SK-N-SH treated with all-trans-retinoic acid at 6 μM for 48 hours (cell line): ENCODE data around the gene IMMP2L.

Experiments used
- ATAC-seq: fragments of 200-7000 bp; cut with Tn5 transposase; 3 replicates; pipeline ENCODE4 v1.9.1; 2020; ENCODE audit warnings: mild to moderate bottlenecking, moderate library complexity
- ARNTL ChIP-seq: fragments of 450-650 bp; formaldehyde crosslinking; IDR thresholded peaks from 2 replicates; pipeline ENCODE4 v1.5.0; 2020; ENCODE audit warnings: low read depth, mild to moderate bottlenecking, moderate library complexity, borderline replicate concordance
- BACH2 ChIP-seq: fragments of 250-450 bp; sonication (Bioruptor Pico); IDR thresholded peaks from 2 replicates; pipeline ENCODE4 v1.9.0; 2021; ENCODE audit warnings: mild to moderate bottlenecking, borderline replicate concordance
- CSDC2 ChIP-seq: fragments of 250-450 bp; sonication (Bioruptor Pico); IDR thresholded peaks from 2 replicates; pipeline ENCODE4 v1.5.0; 2020; ENCODE audit warnings: mild to moderate bottlenecking, moderate library complexity
- GLIS3 ChIP-seq: fragments of 250-450 bp; sonication (Bioruptor Pico); IDR thresholded peaks from 2 replicates; pipeline ENCODE4 v1.5.0; 2020; ENCODE audit warnings: mild to moderate bottlenecking, moderate library complexity
- ISL1 ChIP-seq: fragments of 250-450 bp; sonication (Bioruptor Pico); IDR thresholded peaks from 2 replicates; pipeline ENCODE4 v2.1.2; 2022; ENCODE audit warnings: mild to moderate bottlenecking, moderate library complexity
- OSR1 ChIP-seq: fragments of 250-450 bp; sonication (Bioruptor Pico); IDR thresholded peaks from 2 replicates; pipeline ENCODE4 v1.8.0; 2022; ENCODE audit warnings: moderate library complexity, mild to moderate bottlenecking, inconsistent platforms
- PPARA ChIP-seq: fragments of 250-450 bp; sonication (Bioruptor Pico); IDR thresholded peaks from 2 replicates; pipeline ENCODE4 v1.5.0; 2020; ENCODE audit warnings: mild to moderate bottlenecking, borderline replicate concordance
- RARB ChIP-seq: fragments of 250-450 bp; sonication (Bioruptor Pico); IDR thresholded peaks from 2 replicates; pipeline ENCODE4 v1.8.0; 2021; ENCODE audit warnings: mild to moderate bottlenecking, moderate library complexity
- SNAI2 ChIP-seq: fragments of 250-450 bp; sonication (Bioruptor Pico); IDR thresholded peaks from 2 replicates; pipeline ENCODE4 v1.5.0; 2020; ENCODE audit warnings: mild to moderate bottlenecking, moderate library complexity
- TCF4 ChIP-seq: fragments of 250-450 bp; sonication (Bioruptor Pico); IDR thresholded peaks from 2 replicates; pipeline ENCODE4 v1.8.0; 2021; ENCODE audit warnings: mild to moderate bottlenecking, moderate library complexity, borderline replicate concordance
- TOX ChIP-seq: fragments of 250-450 bp; sonication (Bioruptor Pico); IDR thresholded peaks from 2 replicates; pipeline ENCODE4 v1.8.0; 2021; ENCODE audit warnings: mild to moderate bottlenecking, moderate library complexity, borderline replicate concordance
- ZC3H10 ChIP-seq: fragments of 250-450 bp; sonication (Bioruptor Pico); IDR thresholded peaks from 2 replicates; pipeline ENCODE4 v1.5.1; 2021; ENCODE audit warnings: mild to moderate bottlenecking, moderate library complexity
- ZFP3 ChIP-seq: fragments of 250-450 bp; sonication (Bioruptor Pico); IDR thresholded peaks from 2 replicates; pipeline ENCODE4 v1.5.0; 2020; ENCODE audit warnings: mild to moderate bottlenecking, moderate library complexity
- ZFP30 ChIP-seq: fragments of 450-650 bp; formaldehyde crosslinking; IDR thresholded peaks from 2 replicates; pipeline ENCODE4 v1.5.0; 2022; ENCODE audit warnings: mild to moderate bottlenecking, moderate library complexity
- ZNF565 ChIP-seq: fragments of 450-650 bp; formaldehyde crosslinking; conservative IDR thresholded peaks from 2 replicates; pipeline ENCODE4 v1.5.0; 2020; ENCODE audit warnings: low read depth, mild to moderate bottlenecking, moderate library complexity
- ZNF70 ChIP-seq: fragments of 450-650 bp; formaldehyde crosslinking; IDR thresholded peaks from 2 replicates; pipeline ENCODE4 v1.5.0; 2020; ENCODE audit warnings: mild to moderate bottlenecking, moderate library complexity
- ZNF8 ChIP-seq: fragments of 450-650 bp; formaldehyde crosslinking; IDR thresholded peaks from 2 replicates; pipeline ENCODE4 v1.5.0; 2020; ENCODE audit warnings: mild to moderate bottlenecking, moderate library complexity
- TF ChIP-seq, protein P1 (sequence below): fragments of 250-450 bp; sonication (Bioruptor Pico); IDR thresholded peaks from 2 replicates; pipeline ENCODE4 v1.8.0; 2020; ENCODE audit warnings: mild to moderate bottlenecking, moderate library complexity, borderline replicate concordance
- TF ChIP-seq, protein P2 (sequence below): fragments of 250-450 bp; sonication (Bioruptor Pico); IDR thresholded peaks from 2 replicates; pipeline ENCODE4 v1.5.1; 2020; ENCODE audit warnings: low read depth, mild to moderate bottlenecking, moderate library complexity
- TF ChIP-seq, protein P3 (sequence below): fragments of 250-450 bp; sonication (Bioruptor Pico); IDR thresholded peaks from 2 replicates; pipeline ENCODE4 v1.5.0; 2020; ENCODE audit warnings: mild to moderate bottlenecking, moderate library complexity
- TF ChIP-seq, protein P4 (sequence below): fragments of 250-450 bp; sonication (Bioruptor Pico); IDR thresholded peaks from 2 replicates; pipeline ENCODE4 v1.8.0; 2021; ENCODE audit warnings: low read depth, mild to moderate bottlenecking, moderate library complexity, borderline replicate concordance
- TF ChIP-seq, protein P5 (sequence below): fragments of 250-450 bp; sonication (Bioruptor Pico); IDR thresholded peaks from 2 replicates; pipeline ENCODE4 v1.5.1; 2021; ENCODE audit warnings: mild to moderate bottlenecking, moderate library complexity

Gene IMMP2L

DNA sequence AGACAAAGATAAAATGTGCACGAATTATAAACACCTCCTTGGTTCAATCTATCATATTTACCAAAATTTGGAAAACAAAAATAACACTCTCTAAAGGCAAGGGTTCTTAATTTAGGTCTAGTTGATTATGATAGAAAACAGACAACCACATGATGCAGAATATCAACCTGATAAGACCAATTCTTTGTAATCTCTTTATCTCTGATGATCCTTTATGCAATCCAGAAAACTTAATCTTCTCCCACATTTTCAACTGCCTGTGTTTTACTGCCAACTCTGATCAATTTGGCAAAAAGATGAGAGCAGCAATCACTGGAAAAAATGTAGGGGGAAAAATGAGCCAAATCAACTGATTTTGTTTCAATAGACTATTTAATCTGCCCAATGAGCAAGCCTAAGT, 322.9 kb downstream of the IMMP2L start:
- peak; percentile 47 for ATAC-seq
- peak; percentile 73 for TF ChIP-seq ISL1 (CRISPR knock-in tag)
- no peak for TF ChIP-seq RARB (CRISPR knock-in tag)
- TF ChIP-seq SNAI2 = no peak
- TF ChIP-seq TCF4 (CRISPR knock-in tag) = peak; percentile 91

DNA sequence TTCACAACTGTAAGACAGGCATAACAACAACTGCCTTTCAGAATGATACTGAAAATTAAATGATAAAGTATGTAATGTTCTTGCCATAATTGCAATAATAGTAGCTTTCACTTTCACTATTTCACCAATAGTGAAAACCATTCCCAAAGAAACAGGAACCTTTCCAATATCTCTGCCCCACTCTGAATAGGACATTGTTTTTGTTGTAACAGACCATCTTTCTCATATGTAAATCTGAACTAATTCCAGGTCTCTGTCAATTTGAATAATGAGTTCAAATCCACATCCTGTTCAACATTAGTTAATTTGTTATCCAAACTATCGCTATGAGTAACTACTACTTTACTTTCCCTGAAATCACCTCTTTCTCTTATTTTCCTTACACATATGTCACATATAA, 323.4 kb downstream of the IMMP2L start:
- ATAC-seq = peak; percentile 64

DNA sequence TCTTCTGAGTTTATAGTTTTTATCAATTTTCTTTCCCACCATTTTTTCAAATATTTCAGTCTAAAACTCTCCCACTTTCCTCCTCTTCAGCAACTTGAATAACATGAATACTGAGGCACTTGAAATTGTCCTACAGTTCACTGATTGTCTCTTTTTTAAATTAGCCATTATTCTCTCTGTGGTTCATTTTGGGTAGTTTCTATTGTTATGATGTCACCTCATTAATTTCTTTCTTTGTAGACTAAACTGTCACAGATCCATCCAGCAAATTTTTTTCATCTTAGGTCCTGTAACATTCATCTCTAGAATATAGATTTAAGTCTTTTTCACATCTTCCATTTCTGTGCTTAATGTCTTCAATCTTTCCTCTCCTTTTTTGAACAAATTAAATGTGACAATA, 326.6 kb downstream of the IMMP2L start:
- no peak for ATAC-seq
- TF ChIP-seq RARB (CRISPR knock-in tag) (no peak), BACH2 (CRISPR knock-in tag) (no peak), SNAI2 (no peak), OSR1 (no peak), PPARA (no peak), ZNF565 (CRISPR knock-in tag) (no peak), ZFP3 (CRISPR knock-in tag) (no peak), ZFP30 (CRISPR knock-in tag) (no peak), ZNF70 (CRISPR knock-in tag) (no peak), ISL1 (CRISPR knock-in tag) (no peak), ZNF8 (CRISPR knock-in tag) (no peak), GLIS3 (CRISPR knock-in tag) (no peak), ARNTL (no peak)
- TF ChIP-seq, protein P1, sequence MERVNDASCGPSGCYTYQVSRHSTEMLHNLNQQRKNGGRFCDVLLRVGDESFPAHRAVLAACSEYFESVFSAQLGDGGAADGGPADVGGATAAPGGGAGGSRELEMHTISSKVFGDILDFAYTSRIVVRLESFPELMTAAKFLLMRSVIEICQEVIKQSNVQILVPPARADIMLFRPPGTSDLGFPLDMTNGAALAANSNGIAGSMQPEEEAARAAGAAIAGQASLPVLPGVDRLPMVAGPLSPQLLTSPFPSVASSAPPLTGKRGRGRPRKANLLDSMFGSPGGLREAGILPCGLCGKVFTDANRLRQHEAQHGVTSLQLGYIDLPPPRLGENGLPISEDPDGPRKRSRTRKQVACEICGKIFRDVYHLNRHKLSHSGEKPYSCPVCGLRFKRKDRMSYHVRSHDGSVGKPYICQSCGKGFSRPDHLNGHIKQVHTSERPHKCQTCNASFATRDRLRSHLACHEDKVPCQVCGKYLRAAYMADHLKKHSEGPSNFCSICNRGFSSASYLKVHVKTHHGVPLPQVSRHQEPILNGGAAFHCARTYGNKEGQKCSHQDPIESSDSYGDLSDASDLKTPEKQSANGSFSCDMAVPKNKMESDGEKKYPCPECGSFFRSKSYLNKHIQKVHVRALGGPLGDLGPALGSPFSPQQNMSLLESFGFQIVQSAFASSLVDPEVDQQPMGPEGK (CRISPR knock-in tag) = no peak
- TF ChIP-seq, protein P2, sequence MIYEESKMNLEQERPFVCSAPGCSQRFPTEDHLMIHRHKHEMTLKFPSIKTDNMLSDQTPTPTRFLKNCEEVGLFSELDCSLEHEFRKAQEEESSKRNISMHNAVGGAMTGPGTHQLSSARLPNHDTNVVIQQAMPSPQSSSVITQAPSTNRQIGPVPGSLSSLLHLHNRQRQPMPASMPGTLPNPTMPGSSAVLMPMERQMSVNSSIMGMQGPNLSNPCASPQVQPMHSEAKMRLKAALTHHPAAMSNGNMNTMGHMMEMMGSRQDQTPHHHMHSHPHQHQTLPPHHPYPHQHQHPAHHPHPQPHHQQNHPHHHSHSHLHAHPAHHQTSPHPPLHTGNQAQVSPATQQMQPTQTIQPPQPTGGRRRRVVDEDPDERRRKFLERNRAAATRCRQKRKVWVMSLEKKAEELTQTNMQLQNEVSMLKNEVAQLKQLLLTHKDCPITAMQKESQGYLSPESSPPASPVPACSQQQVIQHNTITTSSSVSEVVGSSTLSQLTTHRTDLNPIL (CRISPR knock-in tag) = no peak

More for the DNA sequence above, 323.4 kb downstream of the IMMP2L start:
- TF ChIP-seq, protein P3, sequence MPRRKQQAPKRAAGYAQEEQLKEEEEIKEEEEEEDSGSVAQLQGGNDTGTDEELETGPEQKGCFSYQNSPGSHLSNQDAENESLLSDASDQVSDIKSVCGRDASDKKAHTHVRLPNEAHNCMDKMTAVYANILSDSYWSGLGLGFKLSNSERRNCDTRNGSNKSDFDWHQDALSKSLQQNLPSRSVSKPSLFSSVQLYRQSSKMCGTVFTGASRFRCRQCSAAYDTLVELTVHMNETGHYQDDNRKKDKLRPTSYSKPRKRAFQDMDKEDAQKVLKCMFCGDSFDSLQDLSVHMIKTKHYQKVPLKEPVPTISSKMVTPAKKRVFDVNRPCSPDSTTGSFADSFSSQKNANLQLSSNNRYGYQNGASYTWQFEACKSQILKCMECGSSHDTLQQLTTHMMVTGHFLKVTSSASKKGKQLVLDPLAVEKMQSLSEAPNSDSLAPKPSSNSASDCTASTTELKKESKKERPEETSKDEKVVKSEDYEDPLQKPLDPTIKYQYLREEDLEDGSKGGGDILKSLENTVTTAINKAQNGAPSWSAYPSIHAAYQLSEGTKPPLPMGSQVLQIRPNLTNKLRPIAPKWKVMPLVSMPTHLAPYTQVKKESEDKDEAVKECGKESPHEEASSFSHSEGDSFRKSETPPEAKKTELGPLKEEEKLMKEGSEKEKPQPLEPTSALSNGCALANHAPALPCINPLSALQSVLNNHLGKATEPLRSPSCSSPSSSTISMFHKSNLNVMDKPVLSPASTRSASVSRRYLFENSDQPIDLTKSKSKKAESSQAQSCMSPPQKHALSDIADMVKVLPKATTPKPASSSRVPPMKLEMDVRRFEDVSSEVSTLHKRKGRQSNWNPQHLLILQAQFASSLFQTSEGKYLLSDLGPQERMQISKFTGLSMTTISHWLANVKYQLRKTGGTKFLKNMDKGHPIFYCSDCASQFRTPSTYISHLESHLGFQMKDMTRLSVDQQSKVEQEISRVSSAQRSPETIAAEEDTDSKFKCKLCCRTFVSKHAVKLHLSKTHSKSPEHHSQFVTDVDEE (CRISPR knock-in tag) = no peak
- TF ChIP-seq, protein P4, sequence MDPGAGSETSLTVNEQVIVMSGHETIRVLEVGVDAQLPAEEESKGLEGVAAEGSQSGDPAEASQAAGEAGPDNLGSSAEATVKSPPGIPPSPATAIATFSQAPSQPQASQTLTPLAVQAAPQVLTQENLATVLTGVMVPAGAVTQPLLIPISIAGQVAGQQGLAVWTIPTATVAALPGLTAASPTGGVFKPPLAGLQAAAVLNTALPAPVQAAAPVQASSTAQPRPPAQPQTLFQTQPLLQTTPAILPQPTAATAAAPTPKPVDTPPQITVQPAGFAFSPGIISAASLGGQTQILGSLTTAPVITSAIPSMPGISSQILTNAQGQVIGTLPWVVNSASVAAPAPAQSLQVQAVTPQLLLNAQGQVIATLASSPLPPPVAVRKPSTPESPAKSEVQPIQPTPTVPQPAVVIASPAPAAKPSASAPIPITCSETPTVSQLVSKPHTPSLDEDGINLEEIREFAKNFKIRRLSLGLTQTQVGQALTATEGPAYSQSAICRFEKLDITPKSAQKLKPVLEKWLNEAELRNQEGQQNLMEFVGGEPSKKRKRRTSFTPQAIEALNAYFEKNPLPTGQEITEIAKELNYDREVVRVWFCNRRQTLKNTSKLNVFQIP (CRISPR knock-in tag) = no peak
- TF ChIP-seq ZNF8 (CRISPR knock-in tag) (no peak), ZFP30 (CRISPR knock-in tag) (no peak), TOX (CRISPR knock-in tag) (no peak), SNAI2 (no peak), ZNF565 (CRISPR knock-in tag) (no peak), BACH2 (CRISPR knock-in tag) (no peak), CSDC2 (CRISPR knock-in tag) (no peak), ISL1 (CRISPR knock-in tag) (no peak; the same call in 1 of the 2 replicates), ZNF70 (CRISPR knock-in tag) (no peak), ZFP3 (CRISPR knock-in tag) (no peak), ZC3H10 (CRISPR knock-in tag) (no peak), RARB (CRISPR knock-in tag) (no peak)
- TF ChIP-seq, protein P2 (CRISPR knock-in tag) = no peak
- TF ChIP-seq, protein P1 (CRISPR knock-in tag) = no peak
- TF ChIP-seq, protein P5, sequence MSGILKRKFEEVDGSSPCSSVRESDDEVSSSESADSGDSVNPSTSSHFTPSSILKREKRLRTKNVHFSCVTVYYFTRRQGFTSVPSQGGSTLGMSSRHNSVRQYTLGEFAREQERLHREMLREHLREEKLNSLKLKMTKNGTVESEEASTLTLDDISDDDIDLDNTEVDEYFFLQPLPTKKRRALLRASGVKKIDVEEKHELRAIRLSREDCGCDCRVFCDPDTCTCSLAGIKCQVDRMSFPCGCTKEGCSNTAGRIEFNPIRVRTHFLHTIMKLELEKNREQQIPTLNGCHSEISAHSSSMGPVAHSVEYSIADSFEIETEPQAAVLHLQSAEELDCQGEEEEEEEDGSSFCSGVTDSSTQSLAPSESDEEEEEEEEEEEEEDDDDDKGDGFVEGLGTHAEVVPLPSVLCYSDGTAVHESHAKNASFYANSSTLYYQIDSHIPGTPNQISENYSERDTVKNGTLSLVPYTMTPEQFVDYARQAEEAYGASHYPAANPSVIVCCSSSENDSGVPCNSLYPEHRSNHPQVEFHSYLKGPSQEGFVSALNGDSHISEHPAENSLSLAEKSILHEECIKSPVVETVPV (CRISPR knock-in tag) = no peak
